ENCODE data around the gene CCDC28A.

Gene CCDC28A

GRCh38 chr6:138815797-138816528 lies 42.4 kb downstream of the CCDC28A start:
- Histone ChIP-seq H3K4me3 (ENCODE audit: low read length) (no peak overlapping the region), H3K9me3 (replicated peaks; ENCODE audit: low read length) (no peaks in the 10 kb centered on the region), H3K36me3 (ENCODE audit: insufficient read depth, low read length) (no peaks in the 10 kb centered on the region), H3K4me2 (ENCODE audit: low read length) (no peak overlapping the region), H3K27me3 (ENCODE audit: control insufficient read depth, insufficient read depth, low read length) (no peaks in the 10 kb centered on the region), H3K9ac (ENCODE audit: low read depth, low read length) (no peak overlapping the region), H3K4me1 (ENCODE audit: control insufficient read depth, insufficient read depth, low read length) (peaks cover 6% of the 10 kb centered on the region)

DNA sequence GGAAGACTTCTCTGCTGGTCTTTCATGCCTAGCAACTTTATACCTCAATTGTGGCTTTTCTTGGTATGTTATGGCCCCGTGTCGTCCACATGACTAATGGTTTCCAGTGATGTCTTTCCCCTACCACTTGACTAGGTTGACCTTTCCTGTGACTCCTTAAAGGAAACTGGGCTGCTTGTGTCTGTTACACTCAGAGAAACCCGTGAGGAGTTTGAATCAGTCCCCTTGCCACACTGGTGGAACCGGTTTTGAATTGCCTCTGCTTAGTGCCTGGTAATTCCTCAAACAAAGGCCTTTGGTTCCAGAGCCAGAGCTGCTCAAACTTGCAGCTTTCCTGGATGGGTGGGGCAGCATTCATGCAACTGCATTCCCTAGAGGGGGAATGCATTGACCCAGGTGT lies 44.2 kb downstream of the CCDC28A start:
- Histone ChIP-seq H3K36me3 (ENCODE audit: insufficient read depth, low read length) (no peaks in the 10 kb centered on the region), H3K9ac (ENCODE audit: low read depth, low read length) (no peak overlapping the region), H3K4me2 (ENCODE audit: low read length) (no peak overlapping the region), H3K9me3 (replicated peaks; ENCODE audit: low read length) (no peaks in the 10 kb centered on the region), H3K4me1 (ENCODE audit: control insufficient read depth, insufficient read depth, low read length) (peaks cover 6% of the 10 kb centered on the region), H3K27me3 (ENCODE audit: control insufficient read depth, insufficient read depth, low read length) (no peaks in the 10 kb centered on the region), H3K4me3 (ENCODE audit: low read length) (no peak overlapping the region)

DNA sequence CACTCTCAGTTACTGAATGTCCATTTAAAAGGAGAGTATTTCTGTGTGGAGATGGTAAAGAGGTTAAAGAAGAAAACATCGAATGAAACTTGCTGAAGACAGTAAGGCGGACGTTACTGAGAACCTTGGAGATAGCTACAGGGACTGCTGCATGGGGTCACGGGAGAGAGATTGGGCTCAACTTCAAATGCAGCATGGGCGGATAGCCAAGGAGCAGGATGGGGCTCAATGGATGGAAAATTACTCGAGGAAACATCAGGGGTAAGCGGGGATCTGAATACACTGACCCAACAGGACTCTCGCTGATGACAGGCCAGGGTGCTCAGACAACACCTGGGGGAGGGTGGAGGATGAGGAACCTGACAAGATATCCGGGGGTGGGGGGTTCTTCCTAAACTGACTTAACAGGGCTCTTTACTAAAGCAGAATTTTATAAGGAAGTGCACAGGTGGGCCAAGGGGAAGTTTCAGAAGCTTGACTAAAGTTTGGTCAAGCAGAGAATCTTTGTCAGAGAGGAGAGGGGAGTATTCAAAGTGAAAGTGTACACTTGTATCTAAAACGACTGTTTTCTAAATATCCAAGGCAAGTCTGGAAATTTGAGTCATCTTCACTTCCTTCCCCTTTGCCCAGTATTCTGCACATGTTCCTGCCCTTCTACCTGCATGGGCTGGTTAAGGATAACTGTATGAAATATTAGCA lies 45.1 kb downstream of the CCDC28A start:
- Histone ChIP-seq H3K9me3 (replicated peaks; ENCODE audit: low read length) (no peaks in the 10 kb centered on the region), H3K4me1 (ENCODE audit: control insufficient read depth, insufficient read depth, low read length) (peaks cover 6% of the 10 kb centered on the region), H3K36me3 (ENCODE audit: insufficient read depth, low read length) (no peaks in the 10 kb centered on the region), H3K4me3 (ENCODE audit: low read length) (no peak overlapping the region), H3K9ac (ENCODE audit: low read depth, low read length) (no peak overlapping the region), H3K27me3 (ENCODE audit: control insufficient read depth, insufficient read depth, low read length) (no peaks in the 10 kb centered on the region), H3K4me2 (ENCODE audit: low read length) (no peak overlapping the region)

- Histone ChIP-seq H3K4me3 (ENCODE audit: low read length) (no peak overlapping the region), H3K9ac (ENCODE audit: low read depth, low read length) (no peak overlapping the region), H3K27me3 (ENCODE audit: control insufficient read depth, insufficient read depth, low read length) (no peaks in the 10 kb centered on the region), H3K4me1 (ENCODE audit: control insufficient read depth, insufficient read depth, low read length) (peaks cover 6% of the 10 kb centered on the region), H3K9me3 (replicated peaks; ENCODE audit: low read length) (no peaks in the 10 kb centered on the region), H3K36me3 (ENCODE audit: insufficient read depth, low read length) (no peaks in the 10 kb centered on the region), H3K4me2 (ENCODE audit: low read length) (no peak overlapping the region)
Measured at GRCh38 chr6:138821519-138821918, 48.0 kb downstream of the CCDC28A start.

- Histone ChIP-seq H3K4me3 (ENCODE audit: low read length) (no peak overlapping the region), H3K9me3 (replicated peaks; ENCODE audit: low read length) (no peaks in the 10 kb centered on the region), H3K9ac (ENCODE audit: low read depth, low read length) (no peak overlapping the region), H3K4me1 (ENCODE audit: control insufficient read depth, insufficient read depth, low read length) (no peaks in the 10 kb centered on the region), H3K36me3 (ENCODE audit: insufficient read depth, low read length) (no peaks in the 10 kb centered on the region), H3K27me3 (ENCODE audit: control insufficient read depth, insufficient read depth, low read length) (no peaks in the 10 kb centered on the region), H3K4me2 (ENCODE audit: low read length) (no peak overlapping the region)
Measured at GRCh38 chr6:138824482-138825144, 51.0 kb downstream of the CCDC28A start.

GRCh38 chr6:138830248-138830647 lies 56.7 kb downstream of the CCDC28A start:
- Histone ChIP-seq H3K4me1 (ENCODE audit: control insufficient read depth, insufficient read depth, low read length) (no peaks in the 10 kb centered on the region), H3K27me3 (ENCODE audit: control insufficient read depth, insufficient read depth, low read length) (no peaks in the 10 kb centered on the region), H3K36me3 (ENCODE audit: insufficient read depth, low read length) (no peaks in the 10 kb centered on the region), H3K4me2 (ENCODE audit: low read length) (no peak overlapping the region), H3K4me3 (ENCODE audit: low read length) (no peak overlapping the region), H3K9me3 (replicated peaks; ENCODE audit: low read length) (no peaks in the 10 kb centered on the region), H3K9ac (ENCODE audit: low read depth, low read length) (no peak overlapping the region)

DNA sequence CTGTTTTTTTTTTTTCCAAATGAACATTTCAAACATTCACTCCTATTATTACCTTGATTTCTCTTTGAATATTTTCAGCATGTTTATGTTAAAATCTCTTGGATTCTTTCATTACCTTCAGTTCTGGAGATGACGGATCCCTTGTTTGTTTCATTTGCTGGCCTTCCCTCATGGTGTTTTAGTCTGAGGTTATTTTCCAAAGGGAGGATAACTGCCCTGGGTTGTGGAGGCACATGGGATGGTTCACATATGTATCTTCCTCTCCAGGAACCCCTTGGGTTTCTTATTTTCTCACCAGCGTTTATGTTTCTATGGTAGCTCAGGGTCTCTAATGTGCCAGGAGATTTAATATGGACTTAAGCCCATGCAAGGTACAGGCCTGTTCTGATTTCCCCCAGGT lies 58.6 kb downstream of the CCDC28A start:
- Histone ChIP-seq H3K4me3 (ENCODE audit: low read length) (no peak overlapping the region), H3K9me3 (replicated peaks; ENCODE audit: low read length) (no peaks in the 10 kb centered on the region), H3K36me3 (ENCODE audit: insufficient read depth, low read length) (no peaks in the 10 kb centered on the region), H3K9ac (ENCODE audit: low read depth, low read length) (no peak overlapping the region), H3K4me2 (ENCODE audit: low read length) (no peak overlapping the region), H3K4me1 (ENCODE audit: control insufficient read depth, insufficient read depth, low read length) (no peaks in the 10 kb centered on the region), H3K27me3 (ENCODE audit: control insufficient read depth, insufficient read depth, low read length) (no peaks in the 10 kb centered on the region)

- H3K4me2 ChIP-seq (ENCODE audit: low read length) = no peak overlapping the region
- no peaks in the 10 kb centered on the region for H3K4me1 ChIP-seq (ENCODE audit: control insufficient read depth, insufficient read depth, low read length)
- no peak overlapping the region for H3K9ac ChIP-seq (ENCODE audit: low read depth, low read length)
- H3K4me3 ChIP-seq (ENCODE audit: low read length) = no peak overlapping the region
- H3K27me3 ChIP-seq (ENCODE audit: control insufficient read depth, insufficient read depth, low read length) = no peaks in the 10 kb centered on the region
- H3K36me3 ChIP-seq (ENCODE audit: insufficient read depth, low read length) = no peaks in the 10 kb centered on the region
- no peaks in the 10 kb centered on the region for H3K9me3 ChIP-seq (replicated peaks; ENCODE audit: low read length)
Measured at GRCh38 chr6:138833816-138834539, 60.4 kb downstream of the CCDC28A start.

DNA sequence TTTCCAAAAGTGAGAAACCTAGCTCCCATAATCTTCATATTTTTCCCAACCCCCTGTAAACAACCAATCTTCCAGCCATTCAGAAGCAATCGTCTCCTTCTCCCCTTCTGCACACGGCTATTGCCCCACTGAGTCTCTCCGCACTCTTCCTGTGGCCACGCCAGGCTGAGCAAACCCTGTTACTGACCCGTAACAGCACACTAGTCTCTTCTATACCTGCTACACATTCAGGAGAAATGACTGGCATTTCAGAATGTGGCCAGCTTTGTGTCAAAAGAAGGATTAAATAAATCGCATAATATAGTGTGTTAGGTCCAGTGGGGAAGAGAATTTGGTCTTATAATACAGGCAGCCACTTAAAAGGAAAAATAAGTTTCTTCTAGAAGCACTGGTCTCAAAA lies 63.7 kb downstream of the CCDC28A start:
- Histone ChIP-seq H3K9ac (ENCODE audit: low read depth, low read length) (no peak overlapping the region), H3K4me3 (ENCODE audit: low read length) (no peak overlapping the region), H3K36me3 (ENCODE audit: insufficient read depth, low read length) (no peaks in the 10 kb centered on the region), H3K4me1 (ENCODE audit: control insufficient read depth, insufficient read depth, low read length) (no peaks in the 10 kb centered on the region), H3K4me2 (ENCODE audit: low read length) (no peak overlapping the region), H3K9me3 (replicated peaks; ENCODE audit: low read length) (no peaks in the 10 kb centered on the region), H3K27me3 (ENCODE audit: control insufficient read depth, insufficient read depth, low read length) (no peaks in the 10 kb centered on the region)

All from skeletal muscle satellite cell (primary cell).